NCI-H2107 (cell line): ENCODE data around the gene ARHGDIG.

Experiments
- DNase-seq: peaks from one replicate; lab custom pipeline; 2025; lab: John Stamatoyannopoulos, UW

The ARHGDIG gene

GRCh38 chr16:297832-298231, 17.4 kb downstream of the ARHGDIG start:
- no peak for DNase-seq

- no peak for DNase-seq
These were observed 20.8 kb downstream of the ARHGDIG start for GRCh38 chr16:301235-301634.

- DNase-seq: no peak
These were observed 21.6 kb downstream of the ARHGDIG start for GRCh38 chr16:301950-302349.

GRCh38 chr16:303760-304505, 23.5 kb downstream of the ARHGDIG start:
- DNase-seq: no peak

GRCh38 chr16:305916-306626, 25.7 kb downstream of the ARHGDIG start:
- DNase-seq: peak; percentile 77

GRCh38 chr16:306911-307370, 26.6 kb downstream of the ARHGDIG start:
- no peak for DNase-seq

- DNase-seq: no peak
These were observed 27.4 kb downstream of the ARHGDIG start for GRCh38 chr16:307691-308312.

GRCh38 chr16:309476-309875, 29.1 kb downstream of the ARHGDIG start:
- no peak for DNase-seq

GRCh38 chr16:311725-312124, 31.3 kb downstream of the ARHGDIG start:
- no peak for DNase-seq

- no peak for DNase-seq
These were observed 34.0 kb downstream of the ARHGDIG start for GRCh38 chr16:314351-314750.

GRCh38 chr16:314795-315299, 34.5 kb downstream of the ARHGDIG start:
- no peak for DNase-seq

GRCh38 chr16:316741-317464, 36.5 kb downstream of the ARHGDIG start:
- DNase-seq: no peak

GRCh38 chr16:317583-317982, 37.2 kb downstream of the ARHGDIG start:
- DNase-seq: no peak

- DNase-seq: no peak
These were observed 38.2 kb downstream of the ARHGDIG start for GRCh38 chr16:318628-319027.

GRCh38 chr16:320206-320605, 39.8 kb downstream of the ARHGDIG start:
- DNase-seq: no peak

- no peak for DNase-seq
These were observed 41.1 kb downstream of the ARHGDIG start for GRCh38 chr16:321532-321931.

GRCh38 chr16:322476-323143, 42.2 kb downstream of the ARHGDIG start:
- DNase-seq: no peak

- DNase-seq: no peak
These were observed 43.7 kb downstream of the ARHGDIG start for GRCh38 chr16:324201-324450.

- no peak for DNase-seq
These were observed 44.3 kb downstream of the ARHGDIG start for GRCh38 chr16:324451-325334.

GRCh38 chr16:325375-326145, 45.2 kb downstream of the ARHGDIG start:
- no peak for DNase-seq
